ENCODE data around the gene ADORA2A.
A peak's percentile ranks its signal among the peaks of the same experiment; 100 is the strongest.

Gene ADORA2A

GRCh38 chr22:24427500-24428164 is at the start of gene ADORA2A:
TSS of gene ADORA2A (plus strand) at chr22:24427599. CDS start at chr22:24433405, 5,806 bp downstream.
- DNase-seq = no peak

GRCh38 chr22:24379536-24379935 is 47.9 kb upstream of the ADORA2A start:
- peak; percentile 44 for DNase-seq

- DNase-seq = no peak
These were observed 47.0 kb upstream of the ADORA2A start for GRCh38 chr22:24380220-24380904.

GRCh38 chr22:24380905-24381230 is 46.5 kb upstream of the ADORA2A start:
- DNase-seq = peak; percentile 18

GRCh38 chr22:24383061-24383460 is 44.3 kb upstream of the ADORA2A start:
- DNase-seq = no peak

GRCh38 chr22:24384131-24384530 is 43.3 kb upstream of the ADORA2A start:
- no peak for DNase-seq

GRCh38 chr22:24386937-24387471 is 40.4 kb upstream of the ADORA2A start:
- DNase-seq = no peak

GRCh38 chr22:24389680-24390079 is 37.7 kb upstream of the ADORA2A start:
- DNase-seq = no peak

- no peak for DNase-seq
These were observed 37.2 kb upstream of the ADORA2A start for GRCh38 chr22:24390156-24390555.

GRCh38 chr22:24390576-24390975 is 36.8 kb upstream of the ADORA2A start:
- no peak for DNase-seq

- peak; percentile 23 for DNase-seq
These were observed 35.6 kb upstream of the ADORA2A start for GRCh38 chr22:24391836-24392217.

- peak; percentile 69 for DNase-seq
These were observed 35.0 kb upstream of the ADORA2A start for GRCh38 chr22:24392218-24392931.

GRCh38 chr22:24393012-24393559 is 34.3 kb upstream of the ADORA2A start:
- DNase-seq = no peak

GRCh38 chr22:24393848-24394247 is 33.6 kb upstream of the ADORA2A start:
- no peak for DNase-seq

- DNase-seq = no peak
These were observed 33.1 kb upstream of the ADORA2A start for GRCh38 chr22:24394254-24394653.

- no peak for DNase-seq
These were observed 29.0 kb upstream of the ADORA2A start for GRCh38 chr22:24398409-24398808.

GRCh38 chr22:24400034-24400725 is 27.2 kb upstream of the ADORA2A start:
- DNase-seq = no peak

GRCh38 chr22:24400726-24401596 is 26.4 kb upstream of the ADORA2A start:
- DNase-seq = no peak

- DNase-seq = no peak
These were observed 25.4 kb upstream of the ADORA2A start for GRCh38 chr22:24401931-24402367.

GRCh38 chr22:24402460-24403192 is 24.8 kb upstream of the ADORA2A start:
- DNase-seq = no peak

GRCh38 chr22:24403346-24403745 is 24.1 kb upstream of the ADORA2A start:
- DNase-seq = no peak
